GM19193 (cell line): Measurements from ENCODE around the gene AGXT.

Experiments used
- POLR2A ChIP-seq: IDR thresholded peaks from 4 replicates; pipeline ENCODE4 v1.6.1; 2011; ENCODE audit not compliant: insufficient read depth, insufficient read length; ENCODE audit errors: extremely low read depth

AGXT gene

GRCh38 chr2:240868286-240869108 lies at the start of gene AGXT:
TSS of gene AGXT (plus strand) at chr2:240868824. CDS start at chr2:240868866, 42 bp downstream.
- no peak for TF ChIP-seq POLR2A

- no peak for TF ChIP-seq POLR2A
Observed at GRCh38 chr2:240819126-240819857, 49.3 kb upstream of the AGXT start.

- TF ChIP-seq POLR2A: no peak
Observed at GRCh38 chr2:240819858-240820606, 48.6 kb upstream of the AGXT start, which contains the start of gene KIF1A. TSS of gene KIF1A (minus strand) at chr2:240820219. CDS start at chr2:240797752, 22,467 bp downstream.

GRCh38 chr2:240820607-240821428 lies 47.8 kb upstream of the AGXT start:
- no peak for TF ChIP-seq POLR2A

- no peak for TF ChIP-seq POLR2A
Observed at GRCh38 chr2:240821429-240821778, 47.2 kb upstream of the AGXT start.

GRCh38 chr2:240822280-240822847 lies 46.3 kb upstream of the AGXT start:
- no peak for TF ChIP-seq POLR2A

- no peak for TF ChIP-seq POLR2A
Observed at GRCh38 chr2:240823449-240824336, 44.9 kb upstream of the AGXT start.

GRCh38 chr2:240825476-240825875 lies 43.1 kb upstream of the AGXT start:
- TF ChIP-seq POLR2A: no peak

DNA sequence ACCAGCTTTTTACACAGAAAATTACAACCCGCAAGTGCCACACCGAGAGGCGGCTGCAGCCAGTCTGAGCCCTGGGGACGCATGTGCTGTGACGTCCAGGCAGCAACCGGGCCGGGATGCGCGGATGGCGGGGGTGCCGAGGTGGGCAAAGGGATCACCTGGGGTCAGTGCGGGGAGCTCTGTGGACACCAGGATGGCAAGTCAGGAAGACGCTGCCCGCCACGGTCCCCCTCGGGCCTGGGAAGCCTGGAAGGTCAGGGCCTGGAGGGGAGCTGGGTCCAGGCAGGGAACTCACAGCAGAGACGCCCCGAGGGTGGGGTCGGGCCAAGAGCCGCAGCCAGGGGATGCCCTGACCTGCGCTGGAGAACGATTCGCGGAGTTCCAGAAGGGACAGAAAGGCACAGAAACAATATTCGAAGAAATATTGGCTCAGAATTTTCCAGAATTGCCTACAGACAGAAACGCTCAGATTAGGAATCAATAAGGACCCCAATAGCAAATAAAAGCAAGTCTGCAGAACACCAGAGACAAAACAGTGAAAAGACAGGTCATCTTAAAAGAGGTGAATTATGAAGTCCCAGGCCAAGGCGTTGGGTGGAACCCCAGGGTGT lies 36.9 kb upstream of the AGXT start:
- TF ChIP-seq POLR2A: no peak

DNA sequence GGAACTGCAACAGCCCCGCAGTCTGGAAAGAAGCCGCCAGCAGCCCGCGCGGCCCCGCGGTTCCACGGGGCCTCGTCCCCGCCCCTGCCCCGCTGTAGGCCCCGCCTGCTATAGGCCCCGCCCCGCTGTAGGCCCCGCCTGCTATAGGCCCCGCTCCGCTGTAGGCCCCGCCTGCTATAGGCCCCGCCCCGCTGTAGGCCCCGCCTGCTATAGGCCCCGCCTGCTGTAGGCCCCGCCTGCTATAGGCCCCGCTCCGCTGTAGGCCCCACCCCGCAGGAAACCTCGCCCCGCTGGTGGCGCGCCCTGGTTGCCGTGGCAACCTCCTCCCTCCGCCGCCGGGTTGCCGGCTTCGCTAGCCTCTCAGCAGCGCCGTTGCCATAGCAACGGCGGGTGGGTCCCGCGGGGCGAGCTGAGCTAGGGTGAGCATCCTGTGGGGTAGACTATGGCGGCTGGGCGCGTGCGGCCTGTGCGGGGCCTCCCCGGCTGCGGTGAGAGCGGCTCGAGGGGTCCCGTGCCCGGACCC lies 36.4 kb upstream of the AGXT start:
- no peak for TF ChIP-seq POLR2A

- no peak for TF ChIP-seq POLR2A
Observed at GRCh38 chr2:240832921-240833494, 35.6 kb upstream of the AGXT start.

DNA sequence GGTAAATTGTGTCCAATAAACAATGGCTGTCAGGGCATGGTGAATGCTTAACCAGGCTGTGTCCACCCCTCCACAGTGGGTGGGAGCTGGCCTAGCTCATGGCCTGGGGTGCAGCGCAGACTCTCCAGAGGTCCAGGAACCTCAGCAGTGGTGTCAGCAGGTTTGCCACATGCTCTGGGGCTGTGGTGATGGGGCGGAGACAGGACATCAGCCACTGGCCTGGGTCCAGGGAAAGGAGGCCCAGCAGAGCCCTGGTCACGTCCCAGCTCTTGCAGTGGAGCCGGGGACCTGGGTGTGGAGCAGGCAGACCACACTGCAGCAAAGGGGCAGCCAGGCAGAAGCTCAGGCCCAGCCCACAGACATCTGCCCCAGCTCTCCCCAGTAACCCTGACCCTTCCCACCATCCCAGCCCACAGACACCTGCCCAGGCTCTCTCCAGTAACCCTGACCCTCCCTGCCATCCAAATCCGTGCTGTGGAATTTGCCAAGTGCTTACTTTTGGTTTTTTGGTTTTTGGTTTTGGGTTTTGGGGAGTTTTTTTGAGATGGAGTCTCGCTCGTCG lies 34.8 kb upstream of the AGXT start:
- no peak for TF ChIP-seq POLR2A
